SK-N-SH (cell line): Measurements from ENCODE around the gene SEMA3B. TPM values are rescaled to one million over a fixed set of nuclear protein-coding genes. Genes with fewer than 3 reads are reported as not detected.

Experiments used
- CTCF ChIA-PET: fragments of 300-600, 350-600 bp; formaldehyde crosslinking; extraction: SDS; loops from one replicate; lab custom pipeline; 2021; lab: Yijun Ruan, JAX
- POLR2A ChIA-PET: fragments of 350-600 bp; sonication (Branson Sonifier 250); formaldehyde crosslinking; extraction: SDS; loops from one replicate; lab custom pipeline; 2020; ENCODE audit warnings: antibody characterized with exemption, inconsistent platforms; lab: Yijun Ruan, JAX
- DNase-seq: peaks from one replicate; pipeline ENCODE4 v3.0.0; 2012
- H2AFZ ChIP-seq: fragments of 200-600 bp; sonication (generic); 2 replicates; pipeline ENCODE4 v1.8.1; 2016; ENCODE audit warnings: antibody characterized with exemption, mild to moderate bottlenecking, low read depth
- H3F3A ChIP-seq: fragments of 200-600 bp; sonication (generic); replicated peaks from 2 replicates; pipeline ENCODE3; 2016; ENCODE audit warnings: antibody characterized with exemption, mild to moderate bottlenecking; ENCODE audit not compliant: insufficient read depth
- H3K27ac ChIP-seq, 2 experiments: fragments of 200-500 bp in 1 of 2; fragments of 200-600 bp in 1 of 2; sonication (Bioruptor generic) in 1 of 2; sonication (generic), shearing (Covaris generic) in 1 of 2; 2 replicates each; pipeline versions ENCODE4 v1.5.1 to v1.6.1; 2014 to 2016; ENCODE audit warnings: low read depth in 2 of 2, inconsistent platforms in 1 of 2, low read length in 1 of 2, mild to moderate bottlenecking in 1 of 2, mixed read lengths in 1 of 2
- H3K27me3 ChIP-seq: fragments of 200-600 bp; sonication (generic), shearing (Covaris generic); 2 replicates; pipeline ENCODE4 v1.6.1; 2016; ENCODE audit warnings: mixed run types; ENCODE audit not compliant: insufficient read depth
- H3K36me3 ChIP-seq, 2 experiments: fragments of 200-500 bp in 1 of 2; fragments of 200-600 bp in 1 of 2; sonication (Bioruptor generic) in 1 of 2; sonication (generic) in 1 of 2; replicated peaks in 1 of 2; 2 replicates each; pipeline versions ENCODE3 to v1.5.1; 2014 to 2016; ENCODE audit warnings: low read length in 1 of 2, mild to moderate bottlenecking in 1 of 2; ENCODE audit not compliant: insufficient read depth in 2 of 2, control insufficient read depth in 1 of 2
- H3K4me1 ChIP-seq, 2 experiments: fragments of 200-500 bp in 1 of 2; fragments of 200-600 bp in 1 of 2; sonication (Bioruptor generic) in 1 of 2; sonication (generic), shearing (Covaris generic) in 1 of 2; 2 replicates each; pipeline versions ENCODE4 v1.5.1 to v1.6.1; 2014 to 2016; ENCODE audit warnings: low read depth in 1 of 2, low read length in 1 of 2, mixed run types in 1 of 2; ENCODE audit not compliant: insufficient read depth in 2 of 2, control insufficient read depth in 1 of 2
- H3K4me2 ChIP-seq: fragments of 200-600 bp; sonication (generic), shearing (Covaris generic); 2 replicates; pipeline ENCODE4 v1.6.1; 2017; ENCODE audit warnings: mixed run types
- H3K4me3 ChIP-seq, 2 experiments: fragments of 200-500 bp in 1 of 2; fragments of 200-600 bp in 1 of 2; sonication (Bioruptor generic) in 1 of 2; sonication (generic), shearing (Covaris generic) in 1 of 2; 2 replicates each; pipeline versions ENCODE4 v1.5.1 to v1.8.1; 2014 to 2016; ENCODE audit warnings: low read depth in 2 of 2, inconsistent platforms in 1 of 2, low read length in 1 of 2, mild to moderate bottlenecking in 1 of 2, mixed read lengths in 1 of 2, moderate library complexity in 1 of 2
- H3K79me2 ChIP-seq: fragments of 200-600 bp; sonication (generic); 2 replicates; pipeline ENCODE4 v1.8.1; 2017; ENCODE audit warnings: mild to moderate bottlenecking; ENCODE audit not compliant: insufficient read depth
- H3K9ac ChIP-seq: fragments of 200-600 bp; sonication (generic); 2 replicates; pipeline ENCODE4 v1.6.1; 2017; ENCODE audit warnings: mixed run types
- H3K9me2 ChIP-seq: fragments of 200-600 bp; sonication (generic); 2 replicates; pipeline ENCODE4 v1.6.1; 2017; ENCODE audit warnings: mixed run types
- H3K9me3 ChIP-seq: fragments of 200-600 bp; sonication (generic); 2 replicates; pipeline ENCODE4 v1.6.1; 2017; ENCODE audit warnings: mixed run types, mild to moderate bottlenecking, moderate library complexity
- H4K20me1 ChIP-seq: fragments of 200-600 bp; sonication (generic); 2 replicates; pipeline ENCODE4 v1.6.1; 2017; ENCODE audit warnings: mild to moderate bottlenecking, mixed run types; ENCODE audit not compliant: insufficient read depth
- CHD2 ChIP-seq: fragments of 150-350 bp; IDR thresholded peaks from 2 replicates; pipeline ENCODE4 v1.6.1; 2018; ENCODE audit warnings: low read length; ENCODE audit not compliant: partially characterized antibody
- ELF1 ChIP-seq: IDR thresholded peaks from 2 replicates; pipeline ENCODE4 v1.4.0; 2012
- EP300 ChIP-seq, 2 experiments: IDR thresholded peaks; 2 replicates each; pipeline versions ENCODE4 v1.4.0 to v1.6.1; 2012; ENCODE audit warnings: borderline replicate concordance in 1 of 2, low read depth in 1 of 2, low read length in 1 of 2
- EZH2phosphoT487 ChIP-seq: fragments of 200-600 bp; sonication (generic); IDR thresholded peaks from 2 replicates; pipeline ENCODE4 v1.6.1; 2017; ENCODE audit warnings: low read depth, mixed run types, mild to moderate bottlenecking, antibody characterized with exemption, moderate library complexity, borderline replicate concordance
- FOSL2 ChIP-seq: IDR thresholded peaks from 2 replicates; pipeline ENCODE4 v1.4.0; 2012; ENCODE audit warnings: low read depth, mild to moderate bottlenecking, moderate library complexity, borderline replicate concordance
- FOXJ3 ChIP-seq: sonication (generic); formaldehyde crosslinking; IDR thresholded peaks from 2 replicates; pipeline ENCODE4 v1.5.1; 2020; ENCODE audit warnings: mild to moderate bottlenecking, missing genetic modification reagents
- MXI1 ChIP-seq: IDR thresholded peaks from 2 replicates; pipeline ENCODE4 v1.6.1; 2012; ENCODE audit warnings: mild to moderate bottlenecking, low read depth, low read length, improper control_type of control experiment
- NRF1 ChIP-seq: IDR thresholded peaks from 2 replicates; pipeline ENCODE4 v1.6.1; 2012; ENCODE audit warnings: low read depth, mild to moderate bottlenecking, low read length
- POLR2AphosphoS5 ChIP-seq: IDR thresholded peaks from 2 replicates; pipeline ENCODE4 v1.6.1; 2012; ENCODE audit warnings: low read depth, low read length
- TEAD4 ChIP-seq: IDR thresholded peaks from 2 replicates; pipeline ENCODE4 v1.4.0; 2012; ENCODE audit warnings: mild to moderate bottlenecking, borderline replicate concordance; ENCODE audit not compliant: insufficient read depth
- WGBS: methylation state at CpG from one replicate; pipeline ENCODE4 v1.1.6; 2017; ENCODE audit warnings: low lambda C conversion rate; 5-methylcytosine and 5-hydroxymethylcytosine counted together
- polyA plus RNA-seq, 3 experiments: library from polyadenylated mRNA; depleted of rRNA; stranded (reverse); fragments of >200 nt; gene quantifications; 2 replicates each; pipeline ENCODE4 v1.2.3, GENCODE V29; 2012
- TF ChIP-seq, protein P1 (sequence below): IDR thresholded peaks from 2 replicates; pipeline ENCODE4 v1.6.1; 2012; ENCODE audit warnings: mild to moderate bottlenecking, low read depth, low read length, moderate library complexity
- TF ChIP-seq, protein P2 (sequence below): IDR thresholded peaks from 2 replicates; pipeline ENCODE4 v1.4.0; 2012; ENCODE audit warnings: low read depth, borderline replicate concordance
- TF ChIP-seq, protein P3 (sequence below): fragments of 150-350 bp; IDR thresholded peaks from 2 replicates; pipeline ENCODE4 v1.6.1; 2016; ENCODE audit warnings: mild to moderate bottlenecking, low read depth, low read length
- TF ChIP-seq, protein P4 (sequence below): IDR thresholded peaks from 2 replicates; pipeline ENCODE4 v1.4.0; 2012; ENCODE audit warnings: low read depth

The SEMA3B gene
- polyA plus RNA-seq, 1 of the 3 experiments (the other 2 are of a cell fraction) = 14.9 TPM

DNA sequence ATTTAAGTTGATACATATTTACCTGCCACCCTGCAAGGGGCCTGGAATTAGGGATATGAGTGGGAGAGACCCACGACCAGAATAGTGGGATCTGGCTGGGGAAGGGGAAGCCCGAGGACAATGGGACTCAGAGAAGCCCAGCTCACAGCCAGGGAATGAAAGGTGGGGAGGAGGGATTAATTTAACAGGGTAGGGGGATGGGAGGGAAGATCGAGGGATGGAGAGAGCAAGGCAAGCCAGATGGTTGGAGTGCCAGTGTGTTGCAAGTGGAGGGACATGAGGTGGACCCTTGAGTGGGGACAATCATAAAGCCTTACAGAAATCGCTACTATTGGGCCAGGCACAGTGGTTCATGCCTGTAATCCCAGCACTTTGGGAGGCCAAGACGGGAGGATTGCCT, 37.4 kb upstream of the SEMA3B start (continued):
- TF ChIP-seq, protein P1, sequence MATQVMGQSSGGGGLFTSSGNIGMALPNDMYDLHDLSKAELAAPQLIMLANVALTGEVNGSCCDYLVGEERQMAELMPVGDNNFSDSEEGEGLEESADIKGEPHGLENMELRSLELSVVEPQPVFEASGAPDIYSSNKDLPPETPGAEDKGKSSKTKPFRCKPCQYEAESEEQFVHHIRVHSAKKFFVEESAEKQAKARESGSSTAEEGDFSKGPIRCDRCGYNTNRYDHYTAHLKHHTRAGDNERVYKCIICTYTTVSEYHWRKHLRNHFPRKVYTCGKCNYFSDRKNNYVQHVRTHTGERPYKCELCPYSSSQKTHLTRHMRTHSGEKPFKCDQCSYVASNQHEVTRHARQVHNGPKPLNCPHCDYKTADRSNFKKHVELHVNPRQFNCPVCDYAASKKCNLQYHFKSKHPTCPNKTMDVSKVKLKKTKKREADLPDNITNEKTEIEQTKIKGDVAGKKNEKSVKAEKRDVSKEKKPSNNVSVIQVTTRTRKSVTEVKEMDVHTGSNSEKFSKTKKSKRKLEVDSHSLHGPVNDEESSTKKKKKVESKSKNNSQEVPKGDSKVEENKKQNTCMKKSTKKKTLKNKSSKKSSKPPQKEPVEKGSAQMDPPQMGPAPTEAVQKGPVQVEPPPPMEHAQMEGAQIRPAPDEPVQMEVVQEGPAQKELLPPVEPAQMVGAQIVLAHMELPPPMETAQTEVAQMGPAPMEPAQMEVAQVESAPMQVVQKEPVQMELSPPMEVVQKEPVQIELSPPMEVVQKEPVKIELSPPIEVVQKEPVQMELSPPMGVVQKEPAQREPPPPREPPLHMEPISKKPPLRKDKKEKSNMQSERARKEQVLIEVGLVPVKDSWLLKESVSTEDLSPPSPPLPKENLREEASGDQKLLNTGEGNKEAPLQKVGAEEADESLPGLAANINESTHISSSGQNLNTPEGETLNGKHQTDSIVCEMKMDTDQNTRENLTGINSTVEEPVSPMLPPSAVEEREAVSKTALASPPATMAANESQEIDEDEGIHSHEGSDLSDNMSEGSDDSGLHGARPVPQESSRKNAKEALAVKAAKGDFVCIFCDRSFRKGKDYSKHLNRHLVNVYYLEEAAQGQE = no peak
- TF ChIP-seq MXI1 (no peak), FOXJ3 (CRISPR knock-in tag) (no peak), EP300 (IDR thresholded peaks at IDR 0.05; ENCODE audit: borderline replicate concordance in 1 of 2, low read depth in 1 of 2, low read length in 1 of 2) (no peak), ELF1 (no peak), POLR2AphosphoS5 (no peak), FOSL2 (no peak), TEAD4 (no peak), EZH2phosphoT487 (no peak), CHD2 (no peak)

DNA sequence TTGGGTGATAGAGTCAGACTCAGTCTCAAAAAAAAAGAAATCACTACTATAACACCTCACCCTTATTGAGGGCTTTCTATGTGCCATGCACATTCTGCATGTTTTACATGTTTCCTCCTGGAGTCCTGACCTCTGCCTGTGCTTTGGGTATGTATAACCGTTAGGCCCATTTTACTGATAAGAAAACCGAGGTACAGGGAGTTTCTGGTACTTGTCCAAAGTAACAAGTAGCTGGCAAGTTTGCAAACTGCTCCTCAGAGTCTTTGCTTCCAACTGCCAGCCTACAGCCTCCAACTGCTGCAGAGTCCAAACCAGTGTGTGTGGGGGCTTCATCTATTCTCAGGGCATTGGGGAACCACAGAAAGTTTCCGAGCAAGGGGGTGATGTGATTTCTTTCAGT, 36.6 kb upstream of the SEMA3B start:
- Histone ChIP-seq H3K9me2 (no peaks in the 10 kb centered on the region), H3K9me3 (no peaks in the 10 kb centered on the region), H3K79me2 (peaks cover 13% of the 10 kb centered on the region), H3F3A (peaks cover 3% of the 10 kb centered on the region), H3K27ac (no peak overlapping the region), H3K4me3 (no peak overlapping the region), H3K9ac (no peak overlapping the region), H3K27me3 (no peaks in the 10 kb centered on the region), H3K4me1 (peaks cover 3 to 6% of the 10 kb centered on the region in 2 experiments; a peak in 1 of 4 replicates), H4K20me1 (0 out of 2 replicates have a peak, but pooled peaks cover 3% of the 10 kb centered on the region), H3K36me3 (no peaks in the 10 kb centered on the region), H2AFZ (no peak overlapping the region), H3K4me2 (no peak overlapping the region)
- 57% methylated on average over 3 of the region's 3 CpGs for WGBS
- DNase-seq = no peak
- TF ChIP-seq, protein P2, sequence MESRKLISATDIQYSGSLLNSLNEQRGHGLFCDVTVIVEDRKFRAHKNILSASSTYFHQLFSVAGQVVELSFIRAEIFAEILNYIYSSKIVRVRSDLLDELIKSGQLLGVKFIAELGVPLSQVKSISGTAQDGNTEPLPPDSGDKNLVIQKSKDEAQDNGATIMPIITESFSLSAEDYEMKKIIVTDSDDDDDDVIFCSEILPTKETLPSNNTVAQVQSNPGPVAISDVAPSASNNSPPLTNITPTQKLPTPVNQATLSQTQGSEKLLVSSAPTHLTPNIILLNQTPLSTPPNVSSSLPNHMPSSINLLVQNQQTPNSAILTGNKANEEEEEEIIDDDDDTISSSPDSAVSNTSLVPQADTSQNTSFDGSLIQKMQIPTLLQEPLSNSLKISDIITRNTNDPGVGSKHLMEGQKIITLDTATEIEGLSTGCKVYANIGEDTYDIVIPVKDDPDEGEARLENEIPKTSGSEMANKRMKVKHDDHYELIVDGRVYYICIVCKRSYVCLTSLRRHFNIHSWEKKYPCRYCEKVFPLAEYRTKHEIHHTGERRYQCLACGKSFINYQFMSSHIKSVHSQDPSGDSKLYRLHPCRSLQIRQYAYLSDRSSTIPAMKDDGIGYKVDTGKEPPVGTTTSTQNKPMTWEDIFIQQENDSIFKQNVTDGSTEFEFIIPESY = no peak
- TF ChIP-seq, protein P3, sequence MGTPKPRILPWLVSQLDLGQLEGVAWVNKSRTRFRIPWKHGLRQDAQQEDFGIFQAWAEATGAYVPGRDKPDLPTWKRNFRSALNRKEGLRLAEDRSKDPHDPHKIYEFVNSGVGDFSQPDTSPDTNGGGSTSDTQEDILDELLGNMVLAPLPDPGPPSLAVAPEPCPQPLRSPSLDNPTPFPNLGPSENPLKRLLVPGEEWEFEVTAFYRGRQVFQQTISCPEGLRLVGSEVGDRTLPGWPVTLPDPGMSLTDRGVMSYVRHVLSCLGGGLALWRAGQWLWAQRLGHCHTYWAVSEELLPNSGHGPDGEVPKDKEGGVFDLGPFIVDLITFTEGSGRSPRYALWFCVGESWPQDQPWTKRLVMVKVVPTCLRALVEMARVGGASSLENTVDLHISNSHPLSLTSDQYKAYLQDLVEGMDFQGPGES = no peak
- TF ChIP-seq NRF1 = no peak
- TF ChIP-seq, protein P4, sequence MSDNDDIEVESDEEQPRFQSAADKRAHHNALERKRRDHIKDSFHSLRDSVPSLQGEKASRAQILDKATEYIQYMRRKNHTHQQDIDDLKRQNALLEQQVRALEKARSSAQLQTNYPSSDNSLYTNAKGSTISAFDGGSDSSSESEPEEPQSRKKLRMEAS = no peak
- CTCF ChIA-PET = interaction anchor here (0.6 to 61.6 kb wide), 3 partner anchors 16 to 272 kb away, joined by 3 to 1375 read pairs (median 433); partner anchors contain the start of genes GNAI2 and GNAT1
- POLR2A ChIA-PET = no interaction called here
